Endothelial cell of hepatic sinusoid (primary cell): Measurements from ENCODE around the gene METTL25B.

ENCODE experiments used
- in situ Hi-C: cut with HindIII; loops from 2 replicates; pipeline ENCODE4 v1.10.0; 2017; ENCODE audit warnings: low sequenced_read_pairs

Gene METTL25B

GRCh38 chr1:156766298-156767100, 38.2 kb downstream of the METTL25B start:
- in situ Hi-C loops, result no loop called here

GRCh38 chr1:156767101-156767878, 39.0 kb downstream of the METTL25B start, which contains the start of gene PRCC:
PRCC (plus strand) TSS chr1:156767535; CDS start chr1:156767772, 237 bp downstream.
- in situ Hi-C loops, result no loop called here

- in situ Hi-C loops, result no loop called here
Measured at GRCh38 chr1:156767879-156768604, 39.8 kb downstream of the METTL25B start.

- in situ Hi-C loops, result no loop called here
Measured at GRCh38 chr1:156768610-156769295, 40.5 kb downstream of the METTL25B start.

GRCh38 chr1:156772222-156772621, 44.0 kb downstream of the METTL25B start:
- in situ Hi-C loops, result no loop called here

GRCh38 chr1:156772728-156773497, 44.6 kb downstream of the METTL25B start:
- in situ Hi-C loops, result no loop called here

- in situ Hi-C loops, result no loop called here
Measured at GRCh38 chr1:156773607-156774006, 45.3 kb downstream of the METTL25B start.

GRCh38 chr1:156775799-156776198, 47.5 kb downstream of the METTL25B start:
- in situ Hi-C loops, result no loop called here

GRCh38 chr1:156776942-156777341, 48.7 kb downstream of the METTL25B start:
- in situ Hi-C loops, result no loop called here

GRCh38 chr1:156777573-156777972, 49.3 kb downstream of the METTL25B start:
- in situ Hi-C loops, result no loop called here

- in situ Hi-C loops, result no loop called here
Measured at GRCh38 chr1:156781585-156782186, 53.4 kb downstream of the METTL25B start.

- in situ Hi-C loops, result no loop called here
Measured at GRCh38 chr1:156785458-156785857, 57.2 kb downstream of the METTL25B start.
